Measurements from ENCODE around the gene NOL4L.

GRCh38 chr20:32628960-32629530, 43.9 kb upstream of the NOL4L start:
- TF ChIP-seq, protein P1, sequence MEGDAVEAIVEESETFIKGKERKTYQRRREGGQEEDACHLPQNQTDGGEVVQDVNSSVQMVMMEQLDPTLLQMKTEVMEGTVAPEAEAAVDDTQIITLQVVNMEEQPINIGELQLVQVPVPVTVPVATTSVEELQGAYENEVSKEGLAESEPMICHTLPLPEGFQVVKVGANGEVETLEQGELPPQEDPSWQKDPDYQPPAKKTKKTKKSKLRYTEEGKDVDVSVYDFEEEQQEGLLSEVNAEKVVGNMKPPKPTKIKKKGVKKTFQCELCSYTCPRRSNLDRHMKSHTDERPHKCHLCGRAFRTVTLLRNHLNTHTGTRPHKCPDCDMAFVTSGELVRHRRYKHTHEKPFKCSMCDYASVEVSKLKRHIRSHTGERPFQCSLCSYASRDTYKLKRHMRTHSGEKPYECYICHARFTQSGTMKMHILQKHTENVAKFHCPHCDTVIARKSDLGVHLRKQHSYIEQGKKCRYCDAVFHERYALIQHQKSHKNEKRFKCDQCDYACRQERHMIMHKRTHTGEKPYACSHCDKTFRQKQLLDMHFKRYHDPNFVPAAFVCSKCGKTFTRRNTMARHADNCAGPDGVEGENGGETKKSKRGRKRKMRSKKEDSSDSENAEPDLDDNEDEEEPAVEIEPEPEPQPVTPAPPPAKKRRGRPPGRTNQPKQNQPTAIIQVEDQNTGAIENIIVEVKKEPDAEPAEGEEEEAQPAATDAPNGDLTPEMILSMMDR (conservative IDR thresholded peaks at IDR 0.05; ENCODE audit: low read depth, low read length): no peak
- TF ChIP-seq EZH2 (IDR thresholded peaks at IDR 0.05; ENCODE audit: borderline replicate concordance, low read depth, low read length, poor library complexity, severe bottlenecking): no peak

All from A673 (cell line).